Ascending aorta (tissue), 2 donors: ENCODE results near the gene PTPRN2. TPM values are rescaled to one million over a fixed set of nuclear protein-coding genes. Genes with fewer than 3 reads are reported as not detected.
"Not testable (repeated sequence)": the region's sequence is repeated elsewhere in the genome, so short reads cannot be mapped to it uniquely, and the experiment has no call there.

Experiments
- DNase-seq, 2 donors: peaks; one replicate each; pipeline ENCODE4 v3.0.0-alpha.2; 2019; ENCODE audit warnings: low spot score in 2 of 2
- H3K27ac ChIP-seq, 2 donors: fragments of 200-600 bp; sonication (generic); one replicate each; pipeline ENCODE4 v1.5.1; 2016 to 2017; ENCODE audit warnings: mild to moderate bottlenecking in 1 of 2
- H3K27me3 ChIP-seq: fragments of 200-600 bp; sonication (generic); one replicate; pipeline ENCODE4 v1.5.1; 2017
- H3K36me3 ChIP-seq, 2 donors: fragments of 200-600 bp; sonication (generic); one replicate each; pipeline ENCODE4 v1.5.1; 2016
- H3K4me1 ChIP-seq, 2 donors: fragments of 200-600 bp; sonication (generic); one replicate each; pipeline ENCODE4 v1.5.1; 2016 to 2017; ENCODE audit warnings: mild to moderate bottlenecking in 1 of 2
- H3K4me3 ChIP-seq, 2 donors: fragments of 200-600 bp; sonication (generic); one replicate each; pipeline ENCODE4 v1.5.1; 2016 to 2017; ENCODE audit warnings: mild to moderate bottlenecking in 1 of 2
- H3K9me3 ChIP-seq, 2 donors: fragments of 200-600 bp; sonication (generic); one replicate each; pipeline ENCODE4 v1.5.1; 2016
- intact Hi-C: fragments of 100-400 bp; cut with DNase I; formaldehyde crosslinking; loops from one replicate; pipeline ENCODE4 v1.15.1; 2023
- total RNA-seq: library from RNA; depleted of rRNA; stranded (reverse); fragments of >200 nt; gene quantifications from one replicate; pipeline ENCODE4 v1.1.0, GENCODE V29; 2016
- TF ChIP-seq, protein P1 (sequence below), 3 experiments: fragments of 200-600 bp in 2 of 3; fragments of 450-650 bp in 1 of 3; sonication (generic) in 2 of 3; IDR thresholded peaks; one replicate each; pipeline ENCODE4 v1.5.1; 2016 to 2019; ENCODE audit warnings: antibody characterized with exemption in 3 of 3, mild to moderate bottlenecking in 1 of 3, moderate library complexity in 1 of 3

The PTPRN2 gene
- total RNA-seq, 1 donor from 2014 or later, result 7.3 TPM

DNA sequence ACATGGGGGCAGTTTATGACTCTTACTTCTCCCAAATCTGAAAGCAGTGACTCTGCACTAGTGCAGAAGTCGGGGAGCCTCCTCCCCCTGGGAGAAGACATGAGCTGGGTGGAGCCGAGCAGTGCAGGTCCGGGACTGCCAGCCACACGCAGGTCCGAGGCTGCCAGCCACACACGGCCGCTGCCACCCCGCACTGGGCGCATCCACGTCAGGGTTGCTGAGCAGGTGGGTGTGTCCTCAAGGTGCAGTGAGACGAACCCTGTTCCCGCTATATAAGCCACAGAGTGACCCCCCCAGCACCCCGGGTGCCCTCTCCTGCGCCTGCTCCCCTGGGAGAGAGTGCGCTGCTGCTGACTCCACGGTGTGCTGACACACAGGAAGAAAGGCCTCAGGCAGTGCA, 430.2 kb downstream of the PTPRN2 start:
- Histone ChIP-seq H3K36me3 (no peaks in the 10 kb centered on the region), H3K4me1 (no peaks in the 10 kb centered on the region), H3K27me3 (no peaks in the 10 kb centered on the region), H3K9me3 (no peaks in the 10 kb centered on the region), H3K4me3 (no peak overlapping the region), H3K27ac (no peak overlapping the region)
- TF ChIP-seq, protein P1, sequence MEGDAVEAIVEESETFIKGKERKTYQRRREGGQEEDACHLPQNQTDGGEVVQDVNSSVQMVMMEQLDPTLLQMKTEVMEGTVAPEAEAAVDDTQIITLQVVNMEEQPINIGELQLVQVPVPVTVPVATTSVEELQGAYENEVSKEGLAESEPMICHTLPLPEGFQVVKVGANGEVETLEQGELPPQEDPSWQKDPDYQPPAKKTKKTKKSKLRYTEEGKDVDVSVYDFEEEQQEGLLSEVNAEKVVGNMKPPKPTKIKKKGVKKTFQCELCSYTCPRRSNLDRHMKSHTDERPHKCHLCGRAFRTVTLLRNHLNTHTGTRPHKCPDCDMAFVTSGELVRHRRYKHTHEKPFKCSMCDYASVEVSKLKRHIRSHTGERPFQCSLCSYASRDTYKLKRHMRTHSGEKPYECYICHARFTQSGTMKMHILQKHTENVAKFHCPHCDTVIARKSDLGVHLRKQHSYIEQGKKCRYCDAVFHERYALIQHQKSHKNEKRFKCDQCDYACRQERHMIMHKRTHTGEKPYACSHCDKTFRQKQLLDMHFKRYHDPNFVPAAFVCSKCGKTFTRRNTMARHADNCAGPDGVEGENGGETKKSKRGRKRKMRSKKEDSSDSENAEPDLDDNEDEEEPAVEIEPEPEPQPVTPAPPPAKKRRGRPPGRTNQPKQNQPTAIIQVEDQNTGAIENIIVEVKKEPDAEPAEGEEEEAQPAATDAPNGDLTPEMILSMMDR (IDR thresholded peaks at IDR 0.05), result no peak
- intact Hi-C loops, result no loop called here
- DNase-seq, result no peak

DNA sequence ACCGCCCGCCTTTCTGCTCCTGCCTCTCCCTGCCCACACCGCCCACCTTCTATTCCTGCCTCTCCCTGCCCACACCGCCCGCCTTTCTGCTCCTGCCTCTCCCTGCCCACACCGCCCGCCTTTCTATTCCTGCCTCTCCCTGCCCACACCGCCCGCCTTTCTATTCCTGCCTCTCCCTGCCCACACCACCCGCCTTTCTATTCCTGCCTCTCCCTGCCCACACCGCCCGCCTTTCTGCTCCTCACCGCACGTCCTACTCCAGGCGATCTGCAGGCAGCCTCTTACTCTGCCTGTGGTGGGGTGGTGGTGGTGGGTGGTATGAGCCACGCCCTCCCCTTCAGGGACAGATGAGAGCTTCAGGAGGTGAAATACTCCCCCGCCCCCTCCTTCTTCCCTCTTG, 436.4 kb downstream of the PTPRN2 start:
- H3K4me1 ChIP-seq, H3K4me3 ChIP-seq, H3K27me3 ChIP-seq, intact Hi-C loops, H3K9me3 ChIP-seq, H3K27ac ChIP-seq, H3K36me3 ChIP-seq: not testable (repeated sequence)
- peak; percentile 17 to 74 for DNase-seq

DNA sequence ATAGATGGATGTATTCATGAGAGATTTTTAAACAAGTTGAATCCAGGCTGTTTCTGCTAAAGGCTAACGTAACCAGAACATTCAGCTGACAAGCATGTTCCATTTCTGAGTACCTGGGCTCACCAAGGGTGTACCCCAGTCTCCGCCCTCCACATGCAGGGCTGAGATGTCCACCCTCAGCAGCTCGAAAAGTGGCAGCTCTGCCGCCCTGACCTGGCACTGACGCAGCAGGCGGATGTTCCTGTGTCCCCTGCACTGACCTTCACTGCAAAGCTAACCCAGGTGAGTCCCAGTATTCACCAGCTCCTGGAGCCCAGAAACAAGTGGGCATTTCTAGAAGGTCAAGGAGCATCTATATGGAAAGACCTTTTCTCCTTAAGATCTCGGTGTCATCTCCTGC, 437.4 kb downstream of the PTPRN2 start:
- DNase-seq, result no peak
- intact Hi-C loops, result no loop called here
- TF ChIP-seq, protein P1 (IDR thresholded peaks at IDR 0.05), result no peak
- H3K27ac ChIP-seq, result no peak overlapping the region
- no peak overlapping the region for H3K4me3 ChIP-seq
- H3K27me3 ChIP-seq, result no peaks in the 10 kb centered on the region
- no peaks in the 10 kb centered on the region for H3K4me1 ChIP-seq
- H3K9me3 ChIP-seq, result no peaks in the 10 kb centered on the region
- no peaks in the 10 kb centered on the region for H3K36me3 ChIP-seq

DNA sequence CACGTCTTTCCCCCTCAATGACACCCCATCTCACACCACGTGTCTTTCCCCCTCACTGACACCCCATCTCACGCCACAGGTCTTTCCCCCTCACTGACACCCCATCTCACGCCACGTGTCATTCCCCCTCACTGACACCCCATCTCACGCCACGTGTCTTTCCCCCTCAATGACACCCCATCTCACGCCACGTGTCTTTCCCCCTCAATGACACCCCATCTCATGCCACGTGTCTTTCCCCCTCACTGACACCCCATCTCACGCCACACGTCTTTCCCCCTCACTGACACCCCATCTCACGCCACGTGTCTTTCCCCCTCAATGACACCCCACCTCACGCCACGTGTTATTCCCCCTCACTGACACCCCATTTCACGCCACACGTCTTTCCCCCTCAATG, 440.2 kb downstream of the PTPRN2 start:
- H3K9me3 ChIP-seq, DNase-seq, H3K4me1 ChIP-seq, intact Hi-C loops, H3K4me3 ChIP-seq, H3K27me3 ChIP-seq, H3K36me3 ChIP-seq, H3K27ac ChIP-seq: not testable (repeated sequence)

DNA sequence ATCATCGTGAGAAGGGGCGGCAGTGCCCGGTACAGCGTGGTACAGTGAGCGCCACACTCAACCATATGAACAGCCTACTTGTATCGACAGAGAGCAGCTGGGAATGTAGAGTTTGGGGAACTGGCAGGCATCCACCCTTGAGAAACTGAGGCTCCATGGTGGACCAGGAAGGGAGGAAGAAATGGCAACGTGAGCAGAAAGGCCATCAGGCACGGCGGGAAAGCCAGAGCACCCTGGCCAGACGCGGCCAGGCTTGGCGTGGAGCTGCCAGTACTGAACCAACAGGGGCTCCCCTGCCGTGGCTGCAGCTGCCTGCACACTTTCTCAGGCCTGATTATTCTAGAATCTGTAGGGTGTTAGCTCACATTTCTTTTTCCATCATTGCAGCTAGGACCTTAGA, 442.3 kb downstream of the PTPRN2 start:
- H3K27ac ChIP-seq, result no peak overlapping the region
- peaks cover 0 to 7% of the 10 kb centered on the region in 2 donors for H3K9me3 ChIP-seq
- H3K4me3 ChIP-seq, result no peak overlapping the region
- DNase-seq, result no peak
- intact Hi-C loops, result no loop called here
- TF ChIP-seq, protein P1 (IDR thresholded peaks at IDR 0.05), result no peak
- no peaks in the 10 kb centered on the region for H3K4me1 ChIP-seq
- no peaks in the 10 kb centered on the region for H3K36me3 ChIP-seq
- no peaks in the 10 kb centered on the region for H3K27me3 ChIP-seq

DNA sequence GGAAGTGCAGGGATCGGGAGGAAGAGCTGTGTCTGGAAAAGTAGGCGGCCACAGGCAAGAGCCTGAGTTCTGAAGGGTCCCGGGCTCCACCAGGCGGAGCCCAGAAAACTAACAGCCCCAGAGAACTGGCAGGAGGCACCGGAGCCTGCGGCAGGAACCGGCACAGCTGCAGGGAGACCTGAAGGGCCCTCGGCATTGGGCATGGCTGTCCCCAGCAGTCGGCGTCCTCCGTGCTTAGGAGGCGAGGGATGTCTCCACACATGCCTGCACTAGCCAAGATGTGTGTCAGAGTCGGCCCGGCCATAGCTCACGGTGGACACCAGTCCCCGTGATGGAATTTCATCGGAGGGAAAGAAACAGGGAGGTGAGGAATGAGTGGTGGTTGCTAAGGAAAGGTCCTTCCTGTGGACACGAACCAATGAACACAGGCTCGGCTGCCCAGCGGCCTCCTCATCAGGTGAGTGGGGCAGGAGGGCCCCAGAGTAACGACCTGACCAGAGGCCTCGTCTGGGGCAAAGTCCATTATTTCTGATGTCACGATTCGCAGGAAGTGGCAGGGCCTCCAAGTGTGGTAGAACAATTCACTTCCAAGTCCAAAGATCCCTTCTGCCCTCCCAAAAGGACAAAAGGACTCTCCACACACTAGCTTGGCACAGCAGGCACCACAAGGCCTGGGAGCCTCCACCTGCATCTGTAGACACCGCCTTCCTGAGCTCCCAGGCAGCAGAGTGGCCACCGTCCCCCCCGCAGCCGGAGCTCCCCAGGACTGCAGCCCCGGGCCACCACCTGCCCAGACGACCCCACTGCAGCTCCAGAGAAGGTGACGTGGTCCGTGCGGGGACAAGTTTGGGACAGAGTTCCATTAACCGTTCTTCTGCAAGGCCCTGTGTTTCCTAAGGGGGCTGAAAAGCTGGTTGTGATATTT, 444.2 kb downstream of the PTPRN2 start:
- intact Hi-C loops, result no loop called here
- Histone ChIP-seq H3K4me3 (no peak overlapping the region), H3K4me1 (no peaks in the 10 kb centered on the region), H3K27ac (no peak overlapping the region), H3K36me3 (no peaks in the 10 kb centered on the region), H3K9me3 (peaks cover 0 to 7% of the 10 kb centered on the region in 2 donors), H3K27me3 (no peaks in the 10 kb centered on the region)
- TF ChIP-seq, protein P1 (IDR thresholded peaks at IDR 0.05), result no peak
- DNase-seq, result no peak
